OCI-LY1 (cell line): ENCODE results near the gene SLC1A2.

Source experiments
- CTCF ChIP-seq: fragments of 200-600 bp; sonication (generic), shearing (Covaris generic); IDR thresholded peaks from 2 replicates; pipeline ENCODE4 v1.5.1; 2017; ENCODE audit warnings: mild to moderate bottlenecking, antibody characterized with exemption, low read length, moderate library complexity, mixed read lengths
- EZH2 ChIP-seq: fragments of 200-600 bp; sonication (generic), shearing (Covaris generic); IDR thresholded peaks from 2 replicates; pipeline ENCODE4 v1.8.0; 2017; ENCODE audit warnings: borderline replicate concordance, mixed run types, mild to moderate bottlenecking, antibody characterized with exemption, low read length, moderate library complexity, mixed read lengths

DNA sequence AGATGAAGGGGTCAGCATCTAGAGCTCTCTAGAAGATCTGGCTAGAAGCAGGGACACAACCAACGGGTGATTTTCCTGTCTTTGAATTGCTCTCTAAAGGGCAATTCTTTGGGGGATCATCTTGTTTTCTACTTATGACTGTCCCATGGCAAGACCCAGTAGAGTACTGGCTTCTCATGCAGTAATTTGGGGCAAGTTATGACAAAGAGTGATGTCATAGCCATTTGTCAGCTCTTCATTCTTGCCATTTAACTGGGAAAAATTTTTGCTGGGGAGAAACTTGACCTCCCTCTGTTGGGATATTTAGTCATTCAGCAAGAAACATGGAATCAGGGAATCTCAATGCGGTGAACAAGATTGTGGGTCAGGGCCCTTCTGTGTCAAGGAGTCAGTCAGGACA is 80.4 kb downstream of the SLC1A2 start:
- no peak for TF ChIP-seq CTCF
- no peak for TF ChIP-seq EZH2
